Smooth muscle cell (in vitro differentiated cells): Measurements from ENCODE around the gene NSRP1. TPM values are rescaled to one million over a fixed set of nuclear protein-coding genes. Genes with fewer than 3 reads are reported as not detected.

Experiments
- DNase-seq: peaks from one replicate; lab custom pipeline; 2025; ENCODE audit not compliant: unreplicated experiment; lab: John Stamatoyannopoulos, UW
- H2AFZ ChIP-seq: fragments of 200-600 bp; sonication (generic); 2 replicates; pipeline ENCODE4 v1.6.0; 2016; ENCODE audit warnings: antibody characterized with exemption, low read depth, mild to moderate bottlenecking
- H3F3A ChIP-seq: fragments of 200-600 bp; sonication (generic); 2 replicates; pipeline ENCODE4 v1.6.0; 2017; ENCODE audit warnings: antibody characterized with exemption, low read depth
- H3K27ac ChIP-seq: fragments of 200-600 bp; sonication (generic); 2 replicates; pipeline ENCODE4 v1.5.1; 2016; ENCODE audit warnings: low read depth, mild to moderate bottlenecking
- H3K27me3 ChIP-seq: fragments of 200-600 bp; sonication (generic); 2 replicates; pipeline ENCODE4 v1.6.1; 2016; ENCODE audit warnings: low read depth, mild to moderate bottlenecking
- H3K36me3 ChIP-seq: fragments of 200-600 bp; sonication (generic); 2 replicates; pipeline ENCODE4 v1.5.1; 2016; ENCODE audit warnings: low read depth
- H3K4me1 ChIP-seq: fragments of 200-600 bp; sonication (generic); 2 replicates; pipeline ENCODE4 v1.5.1; 2016; ENCODE audit warnings: low read depth
- H3K4me2 ChIP-seq: fragments of 200-600 bp; sonication (generic); 2 replicates; pipeline ENCODE4 v1.6.0; 2016; ENCODE audit warnings: mild to moderate bottlenecking
- H3K4me3 ChIP-seq: fragments of 200-600 bp; sonication (generic); 2 replicates; pipeline ENCODE4 v1.5.1; 2016; ENCODE audit warnings: mild to moderate bottlenecking
- H3K79me2 ChIP-seq: fragments of 200-600 bp; sonication (generic); 2 replicates; pipeline ENCODE4 v1.6.0; 2016; ENCODE audit warnings: low read depth, mild to moderate bottlenecking
- H3K9ac ChIP-seq: fragments of 200-600 bp; sonication (generic); 2 replicates; pipeline ENCODE4 v1.6.0; 2016; ENCODE audit warnings: low read depth
- H3K9me3 ChIP-seq: fragments of 200-600 bp; sonication (generic); replicated peaks from 2 replicates; pipeline ENCODE4 v1.5.1; 2016; ENCODE audit warnings: low read depth
- H4K20me1 ChIP-seq: fragments of 200-600 bp; sonication (generic); 2 replicates; pipeline ENCODE4 v1.6.0; 2016; ENCODE audit warnings: low read depth
- WGBS: methylation state at CpG from one replicate; pipeline ENCODE4 v1.1.7; 2016; ENCODE audit warnings: low lambda C conversion rate; 5-methylcytosine and 5-hydroxymethylcytosine counted together
- polyA plus RNA-seq: library from polyadenylated mRNA; unstranded; fragments of >200 nt; fragmentation: Nextera tagmentation; extraction: Ambion mirVana; gene quantifications from 2 replicates; pipeline ENCODE4 v1.2.1, GENCODE V29; 2016
- total RNA-seq: library from RNA; depleted of rRNA; stranded (reverse); fragments of >200 nt; gene quantifications from 2 replicates; pipeline ENCODE4 v1.2.3, GENCODE V29; 2014
- TF ChIP-seq, protein P1 (sequence below): fragments of 200-600 bp; sonication (generic); IDR thresholded peaks from 2 replicates; pipeline ENCODE4 v1.5.1; 2017; ENCODE audit warnings: borderline replicate concordance, mild to moderate bottlenecking, antibody characterized with exemption; ENCODE audit not compliant: insufficient read depth, poor library complexity, severe bottlenecking

NSRP1 gene
- total and polyA plus RNA-seq, 2 experiments from 2014 or later, result 4.9 to 31.4 TPM

DNA sequence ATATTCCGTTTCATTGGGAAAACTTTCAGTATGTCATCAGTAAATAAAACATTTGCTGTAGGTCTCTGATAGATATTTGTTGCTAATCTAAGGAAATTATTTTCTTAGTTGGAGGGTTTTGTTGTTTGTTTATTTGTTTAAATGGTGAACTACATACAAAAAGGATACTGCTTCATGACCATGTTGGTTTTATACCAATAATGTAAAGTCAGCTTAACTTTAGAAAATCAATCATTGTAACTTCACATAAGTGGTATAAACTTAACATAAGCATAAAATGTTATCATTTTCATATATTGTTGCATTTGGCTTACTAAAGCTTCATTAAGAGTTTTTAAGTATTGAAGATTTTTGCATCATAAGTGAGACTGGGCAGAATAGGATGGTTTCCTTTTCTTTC lies 57.9 kb downstream of the NSRP1 start:
- Histone ChIP-seq H3K27ac (no peak overlapping the region), H3K9ac (no peak overlapping the region), H3K27me3 (no peaks in the 10 kb centered on the region), H3K79me2 (peaks cover 29% of the 10 kb centered on the region), H4K20me1 (peaks cover 50% of the 10 kb centered on the region), H3K4me1 (no peaks in the 10 kb centered on the region), H3K36me3 (peaks cover 19% of the 10 kb centered on the region), H3K4me2 (no peak overlapping the region), H3K9me3 (no peaks in the 10 kb centered on the region), H3F3A (no peaks in the 10 kb centered on the region), H3K4me3 (no peak overlapping the region), H2AFZ (no peak overlapping the region)
- TF ChIP-seq, protein P1, sequence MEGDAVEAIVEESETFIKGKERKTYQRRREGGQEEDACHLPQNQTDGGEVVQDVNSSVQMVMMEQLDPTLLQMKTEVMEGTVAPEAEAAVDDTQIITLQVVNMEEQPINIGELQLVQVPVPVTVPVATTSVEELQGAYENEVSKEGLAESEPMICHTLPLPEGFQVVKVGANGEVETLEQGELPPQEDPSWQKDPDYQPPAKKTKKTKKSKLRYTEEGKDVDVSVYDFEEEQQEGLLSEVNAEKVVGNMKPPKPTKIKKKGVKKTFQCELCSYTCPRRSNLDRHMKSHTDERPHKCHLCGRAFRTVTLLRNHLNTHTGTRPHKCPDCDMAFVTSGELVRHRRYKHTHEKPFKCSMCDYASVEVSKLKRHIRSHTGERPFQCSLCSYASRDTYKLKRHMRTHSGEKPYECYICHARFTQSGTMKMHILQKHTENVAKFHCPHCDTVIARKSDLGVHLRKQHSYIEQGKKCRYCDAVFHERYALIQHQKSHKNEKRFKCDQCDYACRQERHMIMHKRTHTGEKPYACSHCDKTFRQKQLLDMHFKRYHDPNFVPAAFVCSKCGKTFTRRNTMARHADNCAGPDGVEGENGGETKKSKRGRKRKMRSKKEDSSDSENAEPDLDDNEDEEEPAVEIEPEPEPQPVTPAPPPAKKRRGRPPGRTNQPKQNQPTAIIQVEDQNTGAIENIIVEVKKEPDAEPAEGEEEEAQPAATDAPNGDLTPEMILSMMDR, result no peak
- no peak for DNase-seq
- 100% methylated on average over 1 of the region's 1 CpG for WGBS

DNA sequence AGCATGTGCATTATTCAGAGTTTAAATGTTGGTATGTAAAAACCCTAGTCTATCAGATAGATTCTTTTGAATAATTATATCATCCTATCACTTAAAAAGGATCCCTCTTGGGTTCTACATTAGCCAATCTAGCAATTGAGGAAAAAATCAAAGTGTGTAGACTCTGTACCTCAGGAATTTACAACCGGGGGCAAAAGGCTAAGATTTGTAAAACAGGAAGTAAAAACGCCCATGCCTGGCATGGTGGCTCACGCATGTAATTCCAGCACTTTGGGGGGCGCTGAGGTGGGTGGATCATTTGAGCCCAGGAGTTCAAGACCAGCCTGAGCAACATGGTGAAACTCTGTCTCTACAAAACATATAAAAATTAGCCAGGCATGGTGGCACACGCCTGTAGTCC lies 60.2 kb downstream of the NSRP1 start:
- H3K4me2 ChIP-seq, result no peak overlapping the region
- peaks cover 23% of the 10 kb centered on the region for H3K36me3 ChIP-seq
- WGBS, result 99% methylated on average over 5 of the region's 5 CpGs
- H3K79me2 ChIP-seq, result peaks cover 17% of the 10 kb centered on the region
- H4K20me1 ChIP-seq, result peaks cover 30% of the 10 kb centered on the region
- no peaks in the 10 kb centered on the region for H3F3A ChIP-seq
- H3K9ac ChIP-seq, result no peak overlapping the region
- H3K4me3 ChIP-seq, result no peak overlapping the region
- no peak overlapping the region for H3K27ac ChIP-seq
- no peak overlapping the region for H2AFZ ChIP-seq
- no peak for DNase-seq
- H3K4me1 ChIP-seq, result no peaks in the 10 kb centered on the region
- H3K27me3 ChIP-seq, result no peaks in the 10 kb centered on the region
- TF ChIP-seq, protein P1, result no peak
- no peaks in the 10 kb centered on the region for H3K9me3 ChIP-seq

DNA sequence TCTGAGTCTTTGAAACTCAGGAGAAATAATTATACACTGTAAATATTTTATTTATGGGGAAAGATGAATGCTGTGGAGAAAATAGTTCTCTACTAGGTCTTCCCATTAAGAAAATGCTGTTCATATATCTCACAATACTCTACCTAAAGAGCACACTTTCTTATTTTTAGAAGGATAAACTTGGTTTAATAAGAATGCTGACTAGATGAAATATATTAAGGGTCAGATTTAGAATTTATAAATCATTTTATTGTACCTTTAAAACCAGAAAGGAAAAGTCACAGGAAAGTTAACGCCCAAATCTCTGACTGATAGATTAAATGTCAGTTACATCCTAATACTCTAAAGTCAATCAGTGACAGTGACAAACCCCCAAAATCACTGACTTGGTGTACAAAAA lies 70.1 kb downstream of the NSRP1 start:
- H3K4me1 ChIP-seq, result no peaks in the 10 kb centered on the region
- no peak overlapping the region for H3K4me2 ChIP-seq
- no peak overlapping the region for H3K4me3 ChIP-seq
- no peak overlapping the region for H3K9ac ChIP-seq
- DNase-seq, result no peak
- no peak overlapping the region for H3K27ac ChIP-seq
- H4K20me1 ChIP-seq, result no peaks in the 10 kb centered on the region
- no peak overlapping the region for H2AFZ ChIP-seq
- TF ChIP-seq, protein P1, result no peak
- H3K27me3 ChIP-seq, result no peaks in the 10 kb centered on the region
- H3K79me2 ChIP-seq, result no peaks in the 10 kb centered on the region
- no peaks in the 10 kb centered on the region for H3K9me3 ChIP-seq
- no peaks in the 10 kb centered on the region for H3F3A ChIP-seq
- peaks cover 26% of the 10 kb centered on the region for H3K36me3 ChIP-seq
- 96% methylated on average over 1 of the region's 1 CpG for WGBS

GRCh38 chr17:30187573-30187972 lies 71.0 kb downstream of the NSRP1 start:
- no peak overlapping the region for H3K4me3 ChIP-seq
- H3K9ac ChIP-seq, result no peak overlapping the region
- no peak overlapping the region for H3K4me2 ChIP-seq
- TF ChIP-seq, protein P1, result no peak
- no peak overlapping the region for H2AFZ ChIP-seq
- no peaks in the 10 kb centered on the region for H3K4me1 ChIP-seq
- no peaks in the 10 kb centered on the region for H3K27me3 ChIP-seq
- H4K20me1 ChIP-seq, result no peaks in the 10 kb centered on the region
- DNase-seq, result no peak
- no peaks in the 10 kb centered on the region for H3K79me2 ChIP-seq
- WGBS, result 91% methylated on average over 2 of the region's 2 CpGs
- H3K9me3 ChIP-seq, result no peaks in the 10 kb centered on the region
- H3K36me3 ChIP-seq, result peaks cover 20% of the 10 kb centered on the region
- no peak overlapping the region for H3K27ac ChIP-seq
- no peaks in the 10 kb centered on the region for H3F3A ChIP-seq
